T-helper 22 cell (primary cell): ENCODE data around the gene GREB1.
A peak's percentile ranks its signal among the peaks of the same experiment; 100 is the strongest.

ENCODE experiments used
- DNase-seq: peaks from one replicate; pipeline ENCODE4 v3.0.0-alpha.2; 2020; ENCODE audit warnings: low read depth

Gene GREB1

GRCh38 chr2:11681722-11682589 is 148.1 kb downstream of the GREB1 start:
- DNase-seq = peak; percentile 12

DNA sequence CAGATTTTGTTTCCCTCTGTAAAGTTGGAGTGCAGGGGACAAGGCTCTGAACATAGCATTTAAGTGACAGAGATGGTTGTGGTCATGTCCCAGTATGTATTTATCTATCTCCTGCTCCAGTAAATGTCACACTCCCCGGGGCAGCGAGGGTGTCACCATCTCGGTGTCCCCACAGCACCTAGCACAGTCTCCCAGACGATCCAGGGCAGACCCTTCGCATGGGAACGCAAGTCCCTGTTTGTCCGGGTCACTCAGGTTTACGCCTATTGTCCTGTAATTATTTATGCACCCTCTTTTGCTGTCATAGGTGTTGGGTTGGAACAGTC is 148.7 kb downstream of the GREB1 start:
- DNase-seq = no peak

GRCh38 chr2:11683476-11683875 is 149.6 kb downstream of the GREB1 start:
- no peak for DNase-seq

- DNase-seq = no peak
Measured at GRCh38 chr2:11683966-11684365, 150.1 kb downstream of the GREB1 start.

DNA sequence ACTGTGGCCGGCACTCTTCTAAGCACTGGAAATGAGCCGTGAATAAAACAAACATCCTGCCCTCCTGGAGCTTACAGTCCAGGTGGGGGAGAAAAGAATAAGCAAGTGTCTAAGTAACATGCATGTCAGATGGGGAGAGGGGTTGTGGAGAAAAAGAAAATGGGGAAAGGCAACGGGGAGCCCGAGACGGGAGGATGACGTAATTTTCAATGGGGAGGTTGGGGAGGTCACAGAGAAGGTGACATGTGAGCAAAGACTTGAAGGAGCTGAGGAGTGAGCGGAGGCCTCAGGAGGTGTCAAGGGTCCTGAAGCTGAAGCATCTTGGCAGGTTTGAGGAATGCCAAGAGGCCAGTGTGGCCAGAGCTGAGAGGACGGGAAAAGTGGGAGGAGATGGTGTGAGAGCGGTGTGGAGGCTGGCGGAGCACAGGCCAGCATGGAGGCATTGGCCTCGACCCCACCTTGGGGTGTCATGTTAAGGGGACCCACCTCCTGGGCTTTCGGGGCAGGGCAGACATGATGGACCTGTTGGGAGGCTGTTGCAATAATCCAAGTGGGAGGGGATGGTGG is 151.1 kb downstream of the GREB1 start:
- no peak for DNase-seq

DNA sequence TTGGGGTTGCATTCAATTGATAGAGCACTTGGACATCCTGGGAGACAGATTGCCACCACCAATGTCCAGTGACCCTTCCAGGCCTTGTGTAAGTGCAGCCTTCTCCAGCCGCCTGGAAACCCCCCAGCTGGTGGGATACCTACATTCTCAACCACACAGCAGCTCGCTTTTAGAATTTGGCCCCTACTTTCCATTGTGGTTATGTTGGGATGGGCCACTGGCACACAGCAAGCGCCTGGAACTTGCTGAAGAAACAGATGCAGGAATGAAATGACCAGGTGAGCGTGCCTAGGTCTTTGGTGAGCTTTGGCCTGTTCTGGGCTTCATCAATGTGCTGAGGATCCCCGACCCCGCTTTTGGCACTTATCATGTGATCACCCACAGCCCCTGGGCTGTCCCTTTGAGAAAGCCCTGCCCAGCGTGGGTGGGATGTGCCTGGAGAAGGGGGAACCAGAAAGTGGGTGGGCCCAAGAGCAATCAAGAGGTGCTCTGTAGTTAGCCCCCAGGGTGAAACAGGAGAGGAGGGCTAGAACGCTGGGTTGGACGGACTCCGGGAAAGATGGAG is 152.1 kb downstream of the GREB1 start:
- no peak for DNase-seq

GRCh38 chr2:11687736-11688135 is 153.9 kb downstream of the GREB1 start:
- DNase-seq = no peak

DNA sequence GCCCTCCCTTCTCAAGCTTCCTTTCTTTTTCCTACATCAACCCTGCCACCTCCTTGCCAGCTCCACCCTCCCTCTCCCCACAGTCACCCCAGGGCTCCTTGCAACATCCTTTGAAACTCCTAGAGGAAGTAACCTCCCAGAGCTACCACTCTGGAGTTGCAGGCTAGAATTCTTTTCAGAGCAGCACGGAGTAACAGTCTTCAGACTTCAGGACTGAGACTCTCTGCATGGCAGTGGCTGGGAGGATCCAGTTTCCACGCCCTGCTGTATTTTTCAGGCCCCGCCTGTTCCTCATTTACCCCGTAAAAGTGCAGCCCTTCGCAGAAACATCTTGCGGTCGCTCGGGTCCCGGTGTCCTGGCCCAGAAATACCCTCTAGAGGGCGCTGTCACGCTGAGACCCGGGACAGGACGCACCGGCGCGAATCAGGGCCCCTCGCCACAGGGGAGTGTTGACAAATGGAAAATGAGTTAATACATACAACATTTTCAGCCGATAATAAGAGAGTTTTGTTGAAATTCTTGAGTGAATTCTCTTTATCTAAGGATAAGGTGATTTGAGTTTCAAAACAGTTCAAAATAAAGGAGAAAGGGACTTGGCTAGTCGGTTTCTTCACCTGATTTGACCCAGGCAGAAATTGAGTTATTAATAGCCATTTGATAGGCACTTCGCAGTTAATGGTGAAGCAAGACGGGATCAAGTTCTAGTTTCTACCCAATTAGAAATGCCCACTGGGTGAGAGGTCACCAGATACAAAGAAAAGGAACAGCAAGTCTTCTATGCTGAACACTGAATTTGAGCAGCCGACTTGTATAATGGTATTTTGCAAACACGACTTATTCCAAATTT is 154.6 kb downstream of the GREB1 start:
- DNase-seq = peak; percentile 42

- no peak for DNase-seq
Measured at GRCh38 chr2:11691076-11691660, 157.3 kb downstream of the GREB1 start.
